Prostate gland (tissue), 2 donors: ENCODE results near the gene ABTB2.

Source experiments
- POLR2A ChIP-seq: fragments of 450-650 bp; IDR thresholded peaks from one replicate; pipeline ENCODE4 v1.6.1; 2016; ENCODE audit warnings: antibody characterized with exemption, mild to moderate bottlenecking
- TF ChIP-seq, protein P1 (sequence below), 4 experiments: fragments of 200-600 bp in 2 of 4; fragments of 450-650 bp in 2 of 4; sonication (generic) in 2 of 4; IDR thresholded peaks; 1 replicate in 3 of 4; 2 replicates in 1 of 4; pipeline ENCODE4 v1.5.1; 2016 to 2019; ENCODE audit warnings: antibody characterized with exemption in 4 of 4, mild to moderate bottlenecking in 2 of 4, moderate library complexity in 2 of 4

DNA sequence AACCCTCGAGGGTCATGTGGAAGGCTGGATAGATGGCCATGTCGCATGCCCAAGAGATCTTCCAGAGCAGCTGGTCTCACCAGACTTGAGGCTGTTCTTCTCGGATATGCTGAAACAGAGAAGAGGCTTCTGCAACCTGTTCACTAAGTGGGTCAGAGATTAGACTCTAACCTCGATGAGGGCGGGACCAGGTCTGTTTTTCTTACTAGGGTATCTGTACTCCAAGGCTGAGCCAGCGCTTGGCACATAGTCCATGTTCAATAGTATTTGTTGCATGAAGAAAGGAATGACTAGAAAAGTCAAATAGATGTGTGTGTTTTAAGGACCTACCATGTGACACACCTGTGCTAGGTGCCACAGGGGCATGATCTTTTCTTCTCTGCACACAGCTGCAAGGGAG is 43.6 kb downstream of the ABTB2 start:
- TF ChIP-seq, protein P1, sequence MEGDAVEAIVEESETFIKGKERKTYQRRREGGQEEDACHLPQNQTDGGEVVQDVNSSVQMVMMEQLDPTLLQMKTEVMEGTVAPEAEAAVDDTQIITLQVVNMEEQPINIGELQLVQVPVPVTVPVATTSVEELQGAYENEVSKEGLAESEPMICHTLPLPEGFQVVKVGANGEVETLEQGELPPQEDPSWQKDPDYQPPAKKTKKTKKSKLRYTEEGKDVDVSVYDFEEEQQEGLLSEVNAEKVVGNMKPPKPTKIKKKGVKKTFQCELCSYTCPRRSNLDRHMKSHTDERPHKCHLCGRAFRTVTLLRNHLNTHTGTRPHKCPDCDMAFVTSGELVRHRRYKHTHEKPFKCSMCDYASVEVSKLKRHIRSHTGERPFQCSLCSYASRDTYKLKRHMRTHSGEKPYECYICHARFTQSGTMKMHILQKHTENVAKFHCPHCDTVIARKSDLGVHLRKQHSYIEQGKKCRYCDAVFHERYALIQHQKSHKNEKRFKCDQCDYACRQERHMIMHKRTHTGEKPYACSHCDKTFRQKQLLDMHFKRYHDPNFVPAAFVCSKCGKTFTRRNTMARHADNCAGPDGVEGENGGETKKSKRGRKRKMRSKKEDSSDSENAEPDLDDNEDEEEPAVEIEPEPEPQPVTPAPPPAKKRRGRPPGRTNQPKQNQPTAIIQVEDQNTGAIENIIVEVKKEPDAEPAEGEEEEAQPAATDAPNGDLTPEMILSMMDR (IDR thresholded peaks at IDR 0.05) = no peak
- no peak for TF ChIP-seq POLR2A
